SK-N-SH (cell line): ENCODE measurements around the gene SMAD3.

Experiments
- GABPA ChIP-seq: IDR thresholded peaks from 2 replicates; pipeline ENCODE4 v1.4.0; 2012; ENCODE audit warnings: low read depth, mild to moderate bottlenecking
- IRF3 ChIP-seq: fragments of 150-350 bp; IDR thresholded peaks from 2 replicates; pipeline ENCODE4 v1.6.1; 2016; ENCODE audit warnings: mild to moderate bottlenecking, low read depth, low read length
- NRF1 ChIP-seq: IDR thresholded peaks from 2 replicates; pipeline ENCODE4 v1.6.1; 2012; ENCODE audit warnings: low read depth, mild to moderate bottlenecking, low read length
- RAD21 ChIP-seq: IDR thresholded peaks from 2 replicates; pipeline ENCODE4 v1.6.1; 2012; ENCODE audit warnings: mild to moderate bottlenecking, low read length
- SMC3 ChIP-seq: IDR thresholded peaks from 2 replicates; pipeline ENCODE4 v1.6.1; 2012; ENCODE audit warnings: low read depth, low read length, improper control_type of control experiment
- ZBTB33 ChIP-seq: IDR thresholded peaks from 2 replicates; pipeline ENCODE4 v1.4.0; 2012; ENCODE audit warnings: low read depth, borderline replicate concordance
- TF ChIP-seq, protein P1 (sequence below): IDR thresholded peaks from 2 replicates; pipeline ENCODE4 v1.6.1; 2012; ENCODE audit warnings: mild to moderate bottlenecking, low read depth, low read length, moderate library complexity
- TF ChIP-seq, protein P2 (sequence below): fragments of 200-600 bp; sonication (generic); IDR thresholded peaks from 2 replicates; pipeline ENCODE4 v1.6.1; 2017; ENCODE audit warnings: antibody characterized with exemption, mild to moderate bottlenecking, moderate library complexity

DNA sequence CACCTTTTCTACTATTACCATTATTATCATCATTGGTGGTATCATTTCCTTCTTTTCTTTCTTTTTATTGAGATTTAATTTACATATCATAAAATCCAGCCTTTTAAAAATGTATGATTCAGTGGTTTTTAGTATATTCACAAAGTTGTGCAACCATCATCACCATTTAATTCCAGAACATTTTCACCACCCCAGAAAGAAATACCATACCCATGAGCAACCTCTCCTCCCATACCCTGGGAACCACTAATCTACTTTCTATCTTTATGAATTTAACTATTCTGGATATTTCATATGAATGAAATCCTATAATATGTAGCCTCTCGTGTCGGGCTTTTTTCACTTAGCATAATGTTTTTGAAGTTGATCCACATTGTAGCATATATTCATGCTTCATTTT, 159.9 kb downstream of the SMAD3 start:
- TF ChIP-seq IRF3 (no peak), RAD21 (no peak), NRF1 (no peak), GABPA (no peak), SMC3 (no peak), ZBTB33 (no peak)
- TF ChIP-seq, protein P1, sequence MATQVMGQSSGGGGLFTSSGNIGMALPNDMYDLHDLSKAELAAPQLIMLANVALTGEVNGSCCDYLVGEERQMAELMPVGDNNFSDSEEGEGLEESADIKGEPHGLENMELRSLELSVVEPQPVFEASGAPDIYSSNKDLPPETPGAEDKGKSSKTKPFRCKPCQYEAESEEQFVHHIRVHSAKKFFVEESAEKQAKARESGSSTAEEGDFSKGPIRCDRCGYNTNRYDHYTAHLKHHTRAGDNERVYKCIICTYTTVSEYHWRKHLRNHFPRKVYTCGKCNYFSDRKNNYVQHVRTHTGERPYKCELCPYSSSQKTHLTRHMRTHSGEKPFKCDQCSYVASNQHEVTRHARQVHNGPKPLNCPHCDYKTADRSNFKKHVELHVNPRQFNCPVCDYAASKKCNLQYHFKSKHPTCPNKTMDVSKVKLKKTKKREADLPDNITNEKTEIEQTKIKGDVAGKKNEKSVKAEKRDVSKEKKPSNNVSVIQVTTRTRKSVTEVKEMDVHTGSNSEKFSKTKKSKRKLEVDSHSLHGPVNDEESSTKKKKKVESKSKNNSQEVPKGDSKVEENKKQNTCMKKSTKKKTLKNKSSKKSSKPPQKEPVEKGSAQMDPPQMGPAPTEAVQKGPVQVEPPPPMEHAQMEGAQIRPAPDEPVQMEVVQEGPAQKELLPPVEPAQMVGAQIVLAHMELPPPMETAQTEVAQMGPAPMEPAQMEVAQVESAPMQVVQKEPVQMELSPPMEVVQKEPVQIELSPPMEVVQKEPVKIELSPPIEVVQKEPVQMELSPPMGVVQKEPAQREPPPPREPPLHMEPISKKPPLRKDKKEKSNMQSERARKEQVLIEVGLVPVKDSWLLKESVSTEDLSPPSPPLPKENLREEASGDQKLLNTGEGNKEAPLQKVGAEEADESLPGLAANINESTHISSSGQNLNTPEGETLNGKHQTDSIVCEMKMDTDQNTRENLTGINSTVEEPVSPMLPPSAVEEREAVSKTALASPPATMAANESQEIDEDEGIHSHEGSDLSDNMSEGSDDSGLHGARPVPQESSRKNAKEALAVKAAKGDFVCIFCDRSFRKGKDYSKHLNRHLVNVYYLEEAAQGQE: no peak
- TF ChIP-seq, protein P2, sequence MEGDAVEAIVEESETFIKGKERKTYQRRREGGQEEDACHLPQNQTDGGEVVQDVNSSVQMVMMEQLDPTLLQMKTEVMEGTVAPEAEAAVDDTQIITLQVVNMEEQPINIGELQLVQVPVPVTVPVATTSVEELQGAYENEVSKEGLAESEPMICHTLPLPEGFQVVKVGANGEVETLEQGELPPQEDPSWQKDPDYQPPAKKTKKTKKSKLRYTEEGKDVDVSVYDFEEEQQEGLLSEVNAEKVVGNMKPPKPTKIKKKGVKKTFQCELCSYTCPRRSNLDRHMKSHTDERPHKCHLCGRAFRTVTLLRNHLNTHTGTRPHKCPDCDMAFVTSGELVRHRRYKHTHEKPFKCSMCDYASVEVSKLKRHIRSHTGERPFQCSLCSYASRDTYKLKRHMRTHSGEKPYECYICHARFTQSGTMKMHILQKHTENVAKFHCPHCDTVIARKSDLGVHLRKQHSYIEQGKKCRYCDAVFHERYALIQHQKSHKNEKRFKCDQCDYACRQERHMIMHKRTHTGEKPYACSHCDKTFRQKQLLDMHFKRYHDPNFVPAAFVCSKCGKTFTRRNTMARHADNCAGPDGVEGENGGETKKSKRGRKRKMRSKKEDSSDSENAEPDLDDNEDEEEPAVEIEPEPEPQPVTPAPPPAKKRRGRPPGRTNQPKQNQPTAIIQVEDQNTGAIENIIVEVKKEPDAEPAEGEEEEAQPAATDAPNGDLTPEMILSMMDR: no peak
